Measurements from ENCODE around the gene RFNG. TPM values are rescaled to one million over a fixed set of nuclear protein-coding genes. Genes with fewer than 3 reads are reported as not detected.

RFNG gene
- total RNA-seq, 1 donor, result 46.3 TPM

DNA sequence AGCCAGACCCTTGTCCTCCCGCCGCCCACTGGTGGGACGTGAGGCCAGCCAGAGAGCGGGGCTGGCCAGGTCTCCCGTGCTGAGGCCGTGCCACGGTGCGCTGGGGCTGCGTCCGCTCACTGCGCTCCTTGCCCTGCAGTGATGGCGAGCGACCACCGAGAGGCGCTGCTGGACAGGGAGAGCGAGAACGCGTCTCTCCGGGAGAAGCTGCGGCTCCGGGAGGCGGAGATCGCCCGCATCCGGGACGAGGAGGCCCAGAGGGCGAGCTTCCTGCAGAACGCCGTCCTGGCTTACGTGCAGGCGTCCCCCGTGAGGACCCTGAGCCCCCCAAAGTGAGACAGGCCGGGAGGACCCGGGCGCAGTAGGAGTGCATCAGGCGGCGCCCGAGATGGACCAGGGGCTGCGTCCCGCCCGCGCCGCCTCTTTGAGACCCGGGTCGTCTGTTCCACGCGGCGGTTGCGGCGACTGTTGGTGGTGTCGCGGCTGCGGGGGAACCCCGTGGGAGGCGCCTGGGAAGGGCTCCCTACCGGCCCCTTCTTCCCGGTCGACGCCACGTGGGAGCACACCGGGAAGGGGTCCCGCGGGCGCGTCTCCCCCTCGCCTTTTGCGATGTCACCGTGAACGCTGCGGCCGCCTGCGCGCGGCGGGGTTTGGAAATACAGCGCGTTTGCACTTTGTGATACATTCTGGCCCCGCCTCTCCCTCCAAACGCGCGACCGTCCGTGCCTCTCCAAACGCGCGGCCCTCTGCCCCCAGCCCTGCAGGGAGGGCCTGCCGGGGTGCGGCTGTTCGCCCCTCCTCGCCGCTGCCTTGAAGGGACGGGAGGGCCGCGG lies 20.9 kb downstream of the RFNG start:
- peak overlapping the region; percentile 72 for H2AFZ ChIP-seq (ENCODE audit: low read length)
- no peak overlapping the region for H3K27ac ChIP-seq (ENCODE audit: low read depth, low read length)
- TF ChIP-seq, protein P1, sequence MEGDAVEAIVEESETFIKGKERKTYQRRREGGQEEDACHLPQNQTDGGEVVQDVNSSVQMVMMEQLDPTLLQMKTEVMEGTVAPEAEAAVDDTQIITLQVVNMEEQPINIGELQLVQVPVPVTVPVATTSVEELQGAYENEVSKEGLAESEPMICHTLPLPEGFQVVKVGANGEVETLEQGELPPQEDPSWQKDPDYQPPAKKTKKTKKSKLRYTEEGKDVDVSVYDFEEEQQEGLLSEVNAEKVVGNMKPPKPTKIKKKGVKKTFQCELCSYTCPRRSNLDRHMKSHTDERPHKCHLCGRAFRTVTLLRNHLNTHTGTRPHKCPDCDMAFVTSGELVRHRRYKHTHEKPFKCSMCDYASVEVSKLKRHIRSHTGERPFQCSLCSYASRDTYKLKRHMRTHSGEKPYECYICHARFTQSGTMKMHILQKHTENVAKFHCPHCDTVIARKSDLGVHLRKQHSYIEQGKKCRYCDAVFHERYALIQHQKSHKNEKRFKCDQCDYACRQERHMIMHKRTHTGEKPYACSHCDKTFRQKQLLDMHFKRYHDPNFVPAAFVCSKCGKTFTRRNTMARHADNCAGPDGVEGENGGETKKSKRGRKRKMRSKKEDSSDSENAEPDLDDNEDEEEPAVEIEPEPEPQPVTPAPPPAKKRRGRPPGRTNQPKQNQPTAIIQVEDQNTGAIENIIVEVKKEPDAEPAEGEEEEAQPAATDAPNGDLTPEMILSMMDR (IDR thresholded peaks at IDR 0.05; ENCODE audit: extremely low read depth, low read depth, low read length), result peak; percentile 76

DNA sequence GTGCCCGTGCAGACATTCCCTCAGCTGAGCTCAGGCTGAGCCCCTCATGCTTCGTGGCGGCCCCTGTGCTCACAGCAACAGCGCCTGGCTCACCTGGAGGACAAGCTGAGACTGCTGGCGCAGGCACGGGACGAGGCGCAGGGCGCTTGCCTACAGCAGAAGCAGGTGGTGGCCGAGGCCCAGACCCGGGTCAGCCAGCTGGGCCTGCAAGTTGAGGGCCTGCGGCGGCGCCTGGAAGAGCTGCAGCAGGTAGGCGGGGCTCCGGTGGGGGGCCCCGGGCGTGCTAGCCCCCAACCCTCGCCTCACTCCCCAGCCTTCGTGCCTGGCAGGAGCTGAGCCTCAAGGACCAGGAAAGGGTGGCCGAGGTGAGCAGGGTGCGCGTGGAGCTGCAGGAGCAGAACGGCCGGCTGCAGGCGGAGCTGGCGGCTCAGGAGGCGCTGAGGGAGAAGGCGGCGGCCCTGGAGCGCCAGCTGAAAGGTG lies 21.6 kb downstream of the RFNG start:
- Histone ChIP-seq H3K79me2 (ENCODE audit: insufficient read depth, low read length) (no peaks in the 10 kb centered on the region), H3K27me3 (ENCODE audit: insufficient read depth, low read length) (no peaks in the 10 kb centered on the region), H3K4me1 (ENCODE audit: insufficient read depth, low read length) (peaks cover 4% of the 10 kb centered on the region), H3K9me3 (ENCODE audit: low read depth, low read length) (no peaks in the 10 kb centered on the region), H3K36me3 (ENCODE audit: insufficient read depth, low read length) (no peaks in the 10 kb centered on the region), H3K4me2 (ENCODE audit: insufficient read depth, low read length) (peak overlapping the region; percentile 83), H3K4me3 (ENCODE audit: insufficient read depth, low read length) (no peak overlapping the region), H3K27ac (ENCODE audit: low read depth, low read length) (no peak overlapping the region), H2AFZ (ENCODE audit: low read length) (no peak overlapping the region), H4K20me1 (ENCODE audit: insufficient read depth, low read length) (no peaks in the 10 kb centered on the region)
- TF ChIP-seq, protein P1 (IDR thresholded peaks at IDR 0.05; ENCODE audit: extremely low read depth, low read depth, low read length), result no peak
- no peak for DNase-seq (ENCODE audit: insufficient read length, low spot score, missing footprints)

More for the DNA sequence above, 20.9 kb downstream of the RFNG start:
- no peaks in the 10 kb centered on the region for H3K36me3 ChIP-seq (ENCODE audit: insufficient read depth, low read length)
- H3K4me1 ChIP-seq (ENCODE audit: insufficient read depth, low read length), result peaks cover 7% of the 10 kb centered on the region
- no peaks in the 10 kb centered on the region for H3K9me3 ChIP-seq (ENCODE audit: low read depth, low read length)
- peak overlapping the region; percentile 72 for H3K4me3 ChIP-seq (ENCODE audit: insufficient read depth, low read length)
- peak; percentile 100 for DNase-seq (ENCODE audit: insufficient read length, low spot score, missing footprints)
- peak overlapping the region; percentile 83 for H3K4me2 ChIP-seq (ENCODE audit: insufficient read depth, low read length)
- H4K20me1 ChIP-seq (ENCODE audit: insufficient read depth, low read length), result peaks cover 3% of the 10 kb centered on the region
- H3K27me3 ChIP-seq (ENCODE audit: insufficient read depth, low read length), result no peaks in the 10 kb centered on the region
- H3K79me2 ChIP-seq (ENCODE audit: insufficient read depth, low read length), result no peaks in the 10 kb centered on the region

DNA sequence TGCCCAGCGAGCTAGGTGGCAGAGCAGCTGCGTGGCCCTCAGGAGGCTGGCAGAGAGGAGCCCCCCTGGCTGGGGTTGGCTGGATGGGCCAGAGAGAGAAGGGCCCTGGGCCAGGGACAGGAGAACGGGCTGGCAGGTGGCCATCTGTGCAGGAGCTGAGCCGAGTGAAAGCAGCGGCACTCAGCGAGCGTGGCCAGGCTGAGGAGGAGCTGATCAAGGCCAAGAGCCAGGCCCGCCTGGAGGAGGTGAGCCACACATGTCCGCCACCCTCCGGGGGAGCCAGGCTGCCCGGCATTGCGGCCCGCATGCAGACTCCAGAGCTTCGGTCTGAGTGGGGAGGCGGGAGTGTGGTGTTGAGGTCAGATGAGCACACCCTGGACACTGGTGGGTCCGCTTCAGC lies 22.2 kb downstream of the RFNG start:
- DNase-seq (ENCODE audit: insufficient read length, low spot score, missing footprints), result no peak
- Histone ChIP-seq H3K4me3 (ENCODE audit: insufficient read depth, low read length) (no peak overlapping the region), H4K20me1 (ENCODE audit: insufficient read depth, low read length) (no peaks in the 10 kb centered on the region), H3K9me3 (ENCODE audit: low read depth, low read length) (no peaks in the 10 kb centered on the region), H3K4me1 (ENCODE audit: insufficient read depth, low read length) (peaks cover 4% of the 10 kb centered on the region), H3K36me3 (ENCODE audit: insufficient read depth, low read length) (no peaks in the 10 kb centered on the region), H3K79me2 (ENCODE audit: insufficient read depth, low read length) (no peaks in the 10 kb centered on the region), H3K4me2 (ENCODE audit: insufficient read depth, low read length) (no peak overlapping the region), H2AFZ (ENCODE audit: low read length) (no peak overlapping the region), H3K27me3 (ENCODE audit: insufficient read depth, low read length) (no peaks in the 10 kb centered on the region), H3K27ac (ENCODE audit: low read depth, low read length) (no peak overlapping the region)
- TF ChIP-seq, protein P1 (IDR thresholded peaks at IDR 0.05; ENCODE audit: extremely low read depth, low read depth, low read length), result no peak

DNA sequence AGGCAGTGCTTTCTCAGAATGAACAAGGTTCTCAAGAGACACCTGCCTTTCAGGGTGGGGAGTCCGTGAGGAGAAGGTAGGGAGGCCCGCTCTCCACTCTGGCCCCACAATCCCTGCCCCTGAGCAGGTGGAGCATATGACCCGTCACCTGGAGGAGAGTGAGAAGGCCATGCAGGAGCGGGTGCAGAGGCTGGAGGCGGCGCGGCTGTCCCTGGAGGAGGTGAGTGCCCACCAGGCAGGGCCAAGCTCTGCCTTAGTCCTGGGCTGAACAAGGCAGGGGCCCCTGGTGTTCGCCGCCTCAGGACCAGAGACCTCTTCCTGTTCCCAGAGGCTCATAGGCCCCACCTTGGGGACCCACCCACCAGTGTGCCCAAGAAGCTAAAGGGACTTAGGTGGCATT lies 22.6 kb downstream of the RFNG start:
- DNase-seq (ENCODE audit: insufficient read length, low spot score, missing footprints), result no peak

More for the DNA sequence above, 22.6 kb downstream of the RFNG start:
- Histone ChIP-seq H2AFZ (ENCODE audit: low read length) (no peak overlapping the region), H4K20me1 (ENCODE audit: insufficient read depth, low read length) (no peaks in the 10 kb centered on the region), H3K79me2 (ENCODE audit: insufficient read depth, low read length) (no peaks in the 10 kb centered on the region), H3K4me1 (ENCODE audit: insufficient read depth, low read length) (peaks cover 8% of the 10 kb centered on the region), H3K9me3 (ENCODE audit: low read depth, low read length) (no peaks in the 10 kb centered on the region), H3K4me3 (ENCODE audit: insufficient read depth, low read length) (no peak overlapping the region), H3K36me3 (ENCODE audit: insufficient read depth, low read length) (no peaks in the 10 kb centered on the region), H3K4me2 (ENCODE audit: insufficient read depth, low read length) (no peak overlapping the region), H3K27ac (ENCODE audit: low read depth, low read length) (no peak overlapping the region), H3K27me3 (ENCODE audit: insufficient read depth, low read length) (no peaks in the 10 kb centered on the region)
- TF ChIP-seq, protein P1 (IDR thresholded peaks at IDR 0.05; ENCODE audit: extremely low read depth, low read depth, low read length), result no peak
